K562 (cell line): Measurements from ENCODE around the gene ANK3. TPM values are rescaled to one million over a fixed set of nuclear protein-coding genes. Genes with fewer than 3 reads are reported as not detected.

Experiments
- ATAC-seq: fragments of 200-7000 bp; cut with Tn5 transposase; 3 replicates; pipeline ENCODE4 v1.9.1; 2020; ENCODE audit warnings: moderate library complexity
- BruUV-seq: library from RNA; stranded (reverse); fragments of 400-500 nt; replicated peaks from 2 replicates; lab custom pipeline; 2021; lab: Mats Ljungman, UMichigan
- CTCF ChIA-PET: fragments of 300-600 bp; formaldehyde crosslinking; extraction: SDS; loops from one replicate; lab custom pipeline; 2021; ENCODE audit warnings: low intra/inter-chr PET ratio; lab: Yijun Ruan, JAX
- POLR2A ChIA-PET: fragments of 300-600, 350-650 bp; sonication (Branson Sonifier 250); formaldehyde crosslinking; extraction: SDS; loops from one replicate; lab custom pipeline; 2021; ENCODE audit warnings: antibody characterized with exemption, inconsistent platforms; lab: Yijun Ruan, JAX
- DNase-seq, 4 experiments: peaks; one replicate each; pipeline versions ENCODE4 v3.0.0 to v3.0.0-alpha.2; 2011 to 2018; ENCODE audit warnings: low spot score in 3 of 4, mixed read lengths in 3 of 4; ENCODE audit errors: extremely low read depth in 1 of 4
- FAIRE-seq: peaks from 2 replicates; lab custom pipeline; 2011; peaks lifted over from hg19 to GRCh38; lab: Jason Lieb, UNC
- H2AFZ ChIP-seq: 2 replicates; pipeline ENCODE4 v1.6.0; 2011; ENCODE audit warnings: low read depth, low read length, control low read depth, inconsistent platforms
- H3K27ac ChIP-seq: fragments of 200-600 bp; 3 replicates; pipeline ENCODE4 v1.8.0; 2011; ENCODE audit warnings: low read depth, mild to moderate bottlenecking, control low read depth, inconsistent platforms, low read length, moderate library complexity, mixed read lengths; ENCODE audit errors: extremely low read depth
- H3K27me3 ChIP-seq, 2 experiments: fragments of 300-600 bp in 1 of 2; 2 replicates in 1 of 2; 3 replicates in 1 of 2; pipeline versions ENCODE4 v1.6.0 to v1.8.0; 2011; ENCODE audit warnings: inconsistent platforms in 2 of 2, low read length in 2 of 2, mild to moderate bottlenecking in 1 of 2, mixed read lengths in 1 of 2, moderate library complexity in 1 of 2; ENCODE audit not compliant: control insufficient read depth in 2 of 2, insufficient read depth in 2 of 2
- H3K36me3 ChIP-seq: fragments of 300-600 bp; 3 replicates; pipeline ENCODE4 v1.8.0; 2011; ENCODE audit warnings: mild to moderate bottlenecking, low read length, inconsistent platforms; ENCODE audit not compliant: control insufficient read depth, insufficient read depth
- H3K4me1 ChIP-seq, 2 experiments: fragments of 200-600 bp in 1 of 2; replicated peaks in 1 of 2; 2 replicates in 1 of 2; 3 replicates in 1 of 2; pipeline versions ENCODE4 v1.5.1 to v1.8.0; 2011; ENCODE audit warnings: inconsistent platforms in 2 of 2, low read length in 2 of 2, mild to moderate bottlenecking in 1 of 2, mixed read lengths in 1 of 2, moderate library complexity in 1 of 2; ENCODE audit not compliant: control insufficient read depth in 2 of 2, insufficient read depth in 2 of 2
- H3K4me2 ChIP-seq: 2 replicates; pipeline ENCODE4 v1.6.1; 2011; ENCODE audit warnings: low read length, control low read depth, inconsistent platforms, mixed read lengths; ENCODE audit not compliant: insufficient read depth
- H3K4me3 ChIP-seq: fragments of 200-600 bp; sonication (generic), shearing (Covaris generic); 2 replicates; pipeline ENCODE4 v1.5.1; 2016; ENCODE audit warnings: control low read depth, inconsistent platforms
- H3K79me2 ChIP-seq: fragments of 200-600 bp; 3 replicates; pipeline ENCODE4 v1.8.0; 2011; ENCODE audit warnings: low read length, inconsistent platforms; ENCODE audit not compliant: control insufficient read depth, insufficient read depth
- H3K9ac ChIP-seq, 2 experiments: 2 replicates each; pipeline versions ENCODE4 v1.6.0 to v1.6.1; 2011; ENCODE audit warnings: low read depth in 2 of 2, low read length in 2 of 2, control low read depth in 1 of 2, inconsistent platforms in 1 of 2, mild to moderate bottlenecking in 1 of 2, mixed read lengths in 1 of 2; ENCODE audit not compliant: insufficient read depth in 1 of 2
- H3K9me1 ChIP-seq: one replicate; pipeline ENCODE4 v1.6.0; 2011; ENCODE audit warnings: inconsistent platforms, mild to moderate bottlenecking, low read length, moderate library complexity; ENCODE audit not compliant: control insufficient read depth, insufficient read depth
- H3K9me3 ChIP-seq: replicated peaks from 2 replicates; pipeline ENCODE4 v1.5.1; 2011; ENCODE audit warnings: low read depth, low read length, inconsistent platforms; ENCODE audit not compliant: control insufficient read depth, insufficient read depth
- H4K20me1 ChIP-seq: replicated peaks from 2 replicates; pipeline ENCODE4 v1.6.1; 2011; ENCODE audit warnings: low read length, inconsistent platforms, mixed read lengths; ENCODE audit not compliant: control insufficient read depth, insufficient read depth
- HNRNPH1 ChIP-seq: fragments of 200-400 bp; formaldehyde crosslinking; optimal IDR thresholded peaks from 2 replicates; pipeline ENCODE3; 2017; ENCODE audit warnings: low read depth, mild to moderate bottlenecking, low read length, moderate library complexity
- PYGO2 ChIP-seq: fragments of 450-650 bp; IDR thresholded peaks from 2 replicates; pipeline ENCODE4 v1.6.1; 2016; ENCODE audit warnings: mild to moderate bottlenecking, missing genetic modification characterization, moderate library complexity, missing compliant biosample characterization
- ZBTB7A ChIP-seq: IDR thresholded peaks from 2 replicates; pipeline ENCODE4 v1.6.1; 2011; ENCODE audit warnings: low read depth, mild to moderate bottlenecking, low read length, moderate library complexity, borderline replicate concordance; ENCODE audit not compliant: control insufficient read depth
- ZNF384 ChIP-seq: IDR thresholded peaks from 2 replicates; pipeline ENCODE4 v1.6.1; 2012; ENCODE audit warnings: low read depth, low read length, improper control_type of control experiment
- ZNF395 ChIP-seq: fragments of 200-800 bp; sonication (Bioruptor generic); IDR thresholded peaks from 2 replicates; pipeline ENCODE4 v1.6.1; 2017; ENCODE audit warnings: missing genetic modification characterization, missing compliant biosample characterization
- ZNF592 ChIP-seq: fragments of 450-650 bp; IDR thresholded peaks from 2 replicates; pipeline ENCODE4 v1.6.1; 2017; ENCODE audit warnings: antibody characterized with exemption, mild to moderate bottlenecking
- WGBS: fragments of 100-300 bp; shearing (Covaris generic); methylation state at CpG from one replicate; pipeline ENCODE4 v1.1.6; 2016; ENCODE audit warnings: low coverage, mixed read lengths; ENCODE audit not compliant: insufficient coverage; ENCODE audit errors: missing lambda C conversion rate; 5-methylcytosine and 5-hydroxymethylcytosine counted together
- in situ Hi-C: fragments of 300-500 bp; cut with MboI; formaldehyde crosslinking; loops from 4 replicates; pipeline ENCODE4 v1.15.0; 2018; ENCODE audit warnings: inconsistent platforms, mixed read lengths
- intact Hi-C: fragments of 100-400 bp; cut with micrococcal nuclease; formaldehyde crosslinking; loops from 2 replicates; pipeline ENCODE4 v1.14.2; 2022
- polyA plus RNA-seq, 8 experiments: library from polyadenylated mRNA; depleted of rRNA in 4 of 8; stranded (reverse) in 5 of 8; unstranded in 3 of 8; fragments of >200 nt; fragmentation: Nextera tagmentation in 2 of 8; fragmentation: Illumina TruSeq in 1 of 8; extraction: Ambion mirVana in 2 of 8; extraction: Trizol in 1 of 8; gene quantifications; 2 replicates each; pipeline versions ENCODE4 v1.2.1 to v1.2.3, GENCODE V29; 2011 to 2014; ENCODE audit warnings: inconsistent platforms in 1 of 8, missing spikeins in 1 of 8
- total RNA-seq, 7 experiments: library from RNA; depleted of rRNA in 6 of 7; stranded (reverse); fragments of >200 nt in 6 of 7; fragmentation: Illumina TruSeq in 2 of 7; extraction: Trizol in 2 of 7; gene quantifications; 2 replicates each; pipeline versions ENCODE4 v1.2.1 to v1.2.3, GENCODE V29; 2011 to 2021; ENCODE audit warnings: low replicate concordance in 1 of 7
- TF ChIP-seq, protein P1 (sequence below): sonication (generic); formaldehyde crosslinking; IDR thresholded peaks from 2 replicates; pipeline ENCODE4 v1.8.0; 2023; ENCODE audit warnings: mild to moderate bottlenecking, missing genetic modification reagents

ANK3 gene
- total and polyA plus RNA-seq, 9 of the 15 experiments (the other 6 are each of a cell fraction or from before 2014, with no cell fraction given), result 10.0 to 32.3 (median 17.9) TPM

DNA sequence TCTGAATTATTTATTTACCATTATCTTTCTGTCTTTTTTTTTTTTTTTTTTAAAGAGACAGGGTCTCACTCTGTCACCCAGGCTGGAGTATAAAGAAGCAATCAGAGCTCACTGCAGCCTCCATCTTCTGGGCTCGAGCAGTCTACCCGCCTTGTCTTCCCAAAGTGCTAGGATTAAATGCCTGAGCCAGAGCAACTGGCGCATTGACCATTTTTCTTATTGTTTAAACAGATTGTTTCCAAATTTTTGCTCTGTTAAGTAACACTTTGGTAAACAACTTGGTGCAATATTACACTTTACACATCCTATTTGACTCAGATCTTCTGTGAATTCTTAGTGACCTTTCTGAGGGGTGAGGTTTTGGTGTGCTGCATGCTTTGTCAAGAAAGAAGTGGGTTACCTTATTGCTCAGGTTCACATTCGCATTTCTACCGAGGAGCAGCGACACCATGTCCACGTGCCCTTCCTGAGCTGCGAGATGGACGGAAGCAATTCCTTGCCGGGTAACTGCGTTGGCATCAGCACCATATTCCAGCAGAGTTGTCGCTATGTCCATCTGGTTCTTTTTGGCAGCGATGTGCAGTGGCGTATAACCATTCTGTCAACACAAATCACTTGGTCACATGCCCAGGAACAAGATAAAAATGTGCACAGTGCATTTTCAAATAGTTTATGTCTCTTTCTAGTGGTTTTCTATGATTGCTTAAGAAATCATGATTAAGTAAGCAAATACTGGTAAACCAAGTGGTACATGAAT lies 203.2 kb downstream of the ANK3 start:
- no peak for ATAC-seq
- in situ Hi-C loops, result no loop called here
- no peak for DNase-seq
- Histone ChIP-seq H2AFZ (no peak overlapping the region), H3K36me3 (no peaks in the 10 kb centered on the region; the same call in 2 of the 3 replicates), H3K9me1 (no peaks in the 10 kb centered on the region), H3K27me3 (no peaks in the 10 kb centered on the region), H4K20me1 (no peaks in the 10 kb centered on the region), H3K9me3 (no peaks in the 10 kb centered on the region), H3K4me3 (no peak overlapping the region), H3K27ac (no peak overlapping the region), H3K9ac (no peak overlapping the region), H3K79me2 (no peaks in the 10 kb centered on the region), H3K4me1 (no peaks in the 10 kb centered on the region), H3K4me2 (no peak overlapping the region)
- ChIA-PET CTCF (no interaction called here), POLR2A (no interaction called here)
- intact Hi-C loops, result no loop called here
- no TSS peak for BruUV-seq
- no peak for FAIRE-seq
- TF ChIP-seq ZNF384 (peak; percentile 51; the same call in 1 of the 2 replicates), ZNF395 (CRISPR knock-in tag) (no peak)
- WGBS, result 82% methylated on average over 14 of the region's 14 CpGs

- POLR2A ChIA-PET, result interaction anchor here (1.1 kb wide), 1 partner anchor 14 kb away, joined by 3 read pairs; no protein-coding TSS in a partner anchor
- in situ Hi-C loops, result no loop called here
- H3K4me2 ChIP-seq, result no peak overlapping the region
- H3K9me3 ChIP-seq, result no peaks in the 10 kb centered on the region
- CTCF ChIA-PET, result no interaction called here
- H3K4me1 ChIP-seq, result no peaks in the 10 kb centered on the region
- FAIRE-seq (no peak), DNase-seq (no peak), ATAC-seq (no peak)
- WGBS, result 5% methylated on average over 1 of the region's 1 CpG
- intact Hi-C loops, result no loop called here
- H2AFZ ChIP-seq, result no peak overlapping the region
- BruUV-seq, result no TSS peak
- no peaks in the 10 kb centered on the region for H4K20me1 ChIP-seq
- no peaks in the 10 kb centered on the region; the same call in 2 of the 3 replicates for H3K36me3 ChIP-seq
- H3K27me3 ChIP-seq, result no peaks in the 10 kb centered on the region
- H3K27ac ChIP-seq, result no peak overlapping the region
- no peak overlapping the region for H3K9ac ChIP-seq
- H3K4me3 ChIP-seq, result no peak overlapping the region
- H3K9me1 ChIP-seq, result no peaks in the 10 kb centered on the region
- H3K79me2 ChIP-seq, result no peaks in the 10 kb centered on the region
- TF ChIP-seq, protein P1, sequence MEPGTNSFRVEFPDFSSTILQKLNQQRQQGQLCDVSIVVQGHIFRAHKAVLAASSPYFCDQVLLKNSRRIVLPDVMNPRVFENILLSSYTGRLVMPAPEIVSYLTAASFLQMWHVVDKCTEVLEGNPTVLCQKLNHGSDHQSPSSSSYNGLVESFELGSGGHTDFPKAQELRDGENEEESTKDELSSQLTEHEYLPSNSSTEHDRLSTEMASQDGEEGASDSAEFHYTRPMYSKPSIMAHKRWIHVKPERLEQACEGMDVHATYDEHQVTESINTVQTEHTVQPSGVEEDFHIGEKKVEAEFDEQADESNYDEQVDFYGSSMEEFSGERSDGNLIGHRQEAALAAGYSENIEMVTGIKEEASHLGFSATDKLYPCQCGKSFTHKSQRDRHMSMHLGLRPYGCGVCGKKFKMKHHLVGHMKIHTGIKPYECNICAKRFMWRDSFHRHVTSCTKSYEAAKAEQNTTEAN (CRISPR knock-in tag), result no peak
- TF ChIP-seq HNRNPH1, result no peak
- no peak for TF ChIP-seq ZNF592
- no peak for TF ChIP-seq ZBTB7A
- no peak for TF ChIP-seq PYGO2 (tag)
These were observed 204.3 kb downstream of the ANK3 start for GRCh38 chr10:60185421-60185820.
